Transverse colon (tissue), 4 donors: ENCODE results near the gene GRM1. TPM values are rescaled to one million over a fixed set of nuclear protein-coding genes. Genes with fewer than 3 reads are reported as not detected.

ENCODE experiments used
- DNase-seq: peaks from one replicate; pipeline ENCODE4 v3.0.0-alpha.2; 2019
- H3K27ac ChIP-seq, 4 donors: fragments of 200-600 bp; sonication (generic); 2 replicates each; pipeline ENCODE4 v1.5.1; 2016 to 2018; ENCODE audit warnings: inconsistent platforms in 4 of 4
- H3K27me3 ChIP-seq: fragments of 200-600 bp; sonication (generic); 2 replicates; pipeline ENCODE4 v1.5.1; 2017; ENCODE audit warnings: inconsistent platforms
- H3K36me3 ChIP-seq, 4 donors: fragments of 200-600 bp; sonication (generic); 2 replicates each; pipeline ENCODE4 v1.5.1; 2017 to 2019; ENCODE audit warnings: inconsistent platforms in 4 of 4
- H3K4me1 ChIP-seq, 4 donors: fragments of 200-600 bp; sonication (generic); 2 replicates each; pipeline ENCODE4 v1.5.1; 2017 to 2020; ENCODE audit warnings: inconsistent platforms in 4 of 4
- H3K4me3 ChIP-seq, 4 donors: fragments of 200-600 bp; sonication (generic); 1 replicate in 1 of 4; 2 replicates in 3 of 4; pipeline versions ENCODE4 v1.5.1 to v1.6.1; 2017 to 2019; ENCODE audit warnings: inconsistent platforms in 4 of 4
- H3K9me3 ChIP-seq, 2 donors: fragments of 200-600 bp; sonication (generic); 2 replicates each; pipeline ENCODE4 v1.5.1; 2017 to 2019; ENCODE audit warnings: inconsistent platforms in 2 of 2
- CTCF ChIP-seq, 5 experiments: fragments of 200-600 bp in 3 of 5; fragments of 450-650 bp in 2 of 5; sonication (generic) in 3 of 5; IDR thresholded peaks; 1 replicate in 2 of 5; 2 replicates in 3 of 5; pipeline ENCODE4 v1.5.1; 2016 to 2017; ENCODE audit warnings: antibody characterized with exemption in 5 of 5, inconsistent platforms in 3 of 5, mild to moderate bottlenecking in 2 of 5, moderate library complexity in 1 of 5
- EP300 ChIP-seq: sonication (generic); formaldehyde crosslinking; IDR thresholded peaks from one replicate; pipeline ENCODE4 v1.6.1; 2017; ENCODE audit warnings: antibody characterized with exemption, low read depth
- POLR2A ChIP-seq: fragments of 450-650 bp; IDR thresholded peaks from one replicate; pipeline ENCODE4 v1.6.1; 2016; ENCODE audit warnings: antibody characterized with exemption, mild to moderate bottlenecking, moderate library complexity
- POLR2AphosphoS5 ChIP-seq, 3 donors: sonication (generic); formaldehyde crosslinking; IDR thresholded peaks; one replicate each; pipeline ENCODE4 v1.6.1; 2016; ENCODE audit warnings: antibody characterized with exemption in 3 of 3
- WGBS, 2 donors: methylation state at CpG; one replicate each; pipeline ENCODE4 v1.1.5; 2018; ENCODE audit warnings: low coverage in 1 of 2; 5-methylcytosine and 5-hydroxymethylcytosine counted together
- in situ Hi-C, 4 donors: fragments of 200-750 bp; cut with MboI; loops; one replicate each; pipeline versions ENCODE4 v1.15.0 to v1.15.1; 2017; ENCODE audit warnings: low sequenced_read_pairs in 3 of 4, low pct_ligation_motif_present in 1 of 4, low pct_unique_long_range_greater_than_20kb in 1 of 4
- intact Hi-C: fragments of 100-400 bp; cut with DNase I; formaldehyde crosslinking; loops from one replicate; pipeline ENCODE4 v1.15.1; 2023; ENCODE audit warnings: low total_unique reads
- total RNA-seq, 4 donors: library from RNA; depleted of rRNA; stranded (reverse); fragments of >200 nt; gene quantifications; one replicate each; pipeline ENCODE4 v1.1.0, GENCODE V29; 2016

Gene GRM1
- total RNA-seq, 4 donors from 2014 or later, result 0.16 TPM; not detected in 3

DNA sequence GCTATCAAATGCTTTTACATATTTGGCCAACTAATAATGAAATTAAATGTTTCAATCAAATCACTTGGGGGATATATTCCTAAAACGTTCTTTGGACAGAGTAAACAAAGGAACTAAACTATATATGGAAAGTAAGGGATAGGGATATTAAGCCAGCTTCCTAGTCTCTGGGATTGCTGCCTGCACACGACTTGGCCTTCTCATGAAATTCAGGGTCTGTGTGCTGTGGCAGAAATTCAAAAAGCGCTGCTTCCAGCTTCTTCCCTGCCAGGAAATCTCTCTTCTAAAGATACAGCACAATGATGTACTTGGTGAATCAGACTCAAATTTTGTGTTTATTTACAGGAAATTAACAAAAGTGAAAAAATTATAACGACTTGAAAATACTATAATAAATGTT, 308.5 kb downstream of the GRM1 start:
- in situ Hi-C loops, result no loop called here
- TF ChIP-seq POLR2AphosphoS5 (IDR thresholded peaks at IDR 0.05), result no peak
- H3K27ac ChIP-seq, result no peak overlapping the region
- H3K4me3 ChIP-seq, result no peak overlapping the region
- WGBS, 2 donors, result 55 to 56% methylated on average over 4 of the region's 4 CpGs
- no peaks in the 10 kb centered on the region for H3K4me1 ChIP-seq
- no peaks in the 10 kb centered on the region for H3K36me3 ChIP-seq
- intact Hi-C loops, result no loop called here
- H3K9me3 ChIP-seq, result no peaks in the 10 kb centered on the region
- DNase-seq, result no peak
- no peaks in the 10 kb centered on the region for H3K27me3 ChIP-seq

- TF ChIP-seq POLR2A (no peak), EP300 (no peak), CTCF (IDR thresholded peaks at IDR 0.05) (no peak), POLR2AphosphoS5 (IDR thresholded peaks at IDR 0.05) (no peak)
- no peaks in the 10 kb centered on the region for H3K4me1 ChIP-seq
- H3K36me3 ChIP-seq, result no peaks in the 10 kb centered on the region
- 45% methylated on average over 4 of the region's 4 CpGs; no CpG with 5 or more reads in 1 of the 2 donors for WGBS, 2 donors
- no peak for DNase-seq
- in situ Hi-C loops (no loop called here), intact Hi-C loops (no loop called here)
- H3K27me3 ChIP-seq, result no peaks in the 10 kb centered on the region
- H3K4me3 ChIP-seq, result no peak overlapping the region
- no peaks in the 10 kb centered on the region for H3K9me3 ChIP-seq
- no peak overlapping the region for H3K27ac ChIP-seq
Observed at GRCh38 chr6:146339716-146340115, 310.9 kb downstream of the GRM1 start.

DNA sequence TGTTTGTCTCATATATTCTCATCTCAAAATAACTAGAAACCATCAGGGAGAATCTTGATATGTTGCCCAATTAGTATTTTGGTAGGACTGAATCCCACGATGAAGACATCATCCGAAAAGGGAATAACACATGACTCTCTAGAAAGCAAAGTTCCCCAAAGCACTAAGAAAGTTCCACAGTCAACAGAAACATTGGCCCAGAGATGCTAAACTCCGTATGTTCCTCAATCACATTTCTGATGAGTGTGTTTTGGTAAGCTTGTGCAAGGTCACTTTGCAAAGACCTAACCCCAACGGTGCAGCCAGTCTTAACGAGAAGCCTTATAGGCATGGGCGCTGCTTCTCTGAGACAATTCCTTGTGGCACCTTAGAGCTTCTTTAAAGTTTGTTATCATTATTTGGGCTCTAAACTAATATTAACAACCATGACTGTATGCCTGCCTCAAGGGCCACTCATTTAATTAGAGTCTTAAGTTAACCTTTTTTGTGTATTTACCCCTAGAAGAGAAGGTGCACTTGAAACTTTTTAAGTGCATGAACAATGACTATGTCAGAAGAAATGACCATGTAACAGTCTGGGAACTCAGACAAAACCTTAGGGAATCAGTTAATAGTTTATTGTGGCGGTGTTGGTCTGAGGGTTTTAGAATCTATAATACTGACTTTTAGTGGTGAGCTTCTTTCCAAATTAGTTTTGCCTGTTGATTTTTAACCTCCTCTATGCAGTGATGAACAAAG, 312.8 kb downstream of the GRM1 start:
- no peaks in the 10 kb centered on the region for H3K9me3 ChIP-seq
- intact Hi-C loops (no loop called here), in situ Hi-C loops (no loop called here)
- no peaks in the 10 kb centered on the region for H3K27me3 ChIP-seq
- TF ChIP-seq CTCF (IDR thresholded peaks at IDR 0.05) (no peak), POLR2A (no peak), POLR2AphosphoS5 (IDR thresholded peaks at IDR 0.05) (no peak), EP300 (no peak)
- no peaks in the 10 kb centered on the region for H3K4me1 ChIP-seq
- H3K4me3 ChIP-seq, result no peak overlapping the region
- no peak overlapping the region for H3K27ac ChIP-seq
- no peak for DNase-seq
- WGBS, 2 donors, result 81 to 90% methylated on average over 7 of the region's 7 CpGs
- H3K36me3 ChIP-seq, result no peaks in the 10 kb centered on the region

- no peak for TF ChIP-seq CTCF (IDR thresholded peaks at IDR 0.05)
- TF ChIP-seq POLR2A, result no peak
- no peak for TF ChIP-seq EP300
- in situ Hi-C loops, result no loop called here
- intact Hi-C loops, result no loop called here
- Histone ChIP-seq H3K27me3 (no peaks in the 10 kb centered on the region), H3K4me3 (no peak overlapping the region), H3K9me3 (no peaks in the 10 kb centered on the region), H3K27ac (no peak overlapping the region), H3K36me3 (no peaks in the 10 kb centered on the region), H3K4me1 (peaks cover 0 to 6% (median 0%) of the 10 kb centered on the region in 4 donors)
- DNase-seq, result no peak
- 20 to 33% methylated on average over 1 of the region's 1 CpG for WGBS, 2 donors
Observed at GRCh38 chr6:146345598-146345997, 316.7 kb downstream of the GRM1 start.

GRCh38 chr6:146347090-146347489, 318.2 kb downstream of the GRM1 start:
- H3K4me3 ChIP-seq, result no peak overlapping the region
- H3K27me3 ChIP-seq, result no peaks in the 10 kb centered on the region
- H3K27ac ChIP-seq, result no peak overlapping the region
- intact Hi-C loops (no loop called here), in situ Hi-C loops (no loop called here)
- H3K9me3 ChIP-seq, result no peaks in the 10 kb centered on the region
- no peak for DNase-seq
- peaks cover 0 to 6% (median 0%) of the 10 kb centered on the region in 4 donors for H3K4me1 ChIP-seq
- no peaks in the 10 kb centered on the region for H3K36me3 ChIP-seq
- WGBS, 2 donors, result 84 to 88% methylated on average over 1 to 2 of the region's 2 CpGs
- TF ChIP-seq POLR2AphosphoS5 (IDR thresholded peaks at IDR 0.05) (no peak), CTCF (IDR thresholded peaks at IDR 0.05) (no peak), EP300 (no peak), POLR2A (no peak)
